ENCODE measurements around the gene DYNAP. TPM values are rescaled to one million over a fixed set of nuclear protein-coding genes. Genes with fewer than 3 reads are reported as not detected.

The DYNAP gene
- total RNA-seq, 1 donor from 2014 or later, result not detected

- no peak for DNase-seq (ENCODE audit: low spot score)
- Mint-ChIP-seq H3K4me1 (ENCODE audit: low read depth) (no peaks in the 10 kb centered on the region), H3K4me3 (ENCODE audit: unreplicated experiment) (no peak overlapping the region), H3K36me3 (ENCODE audit: low read depth) (no peaks in the 10 kb centered on the region), H3K27me3 (ENCODE audit: low read depth) (peaks cover 3% of the 10 kb centered on the region), H3K27ac (ENCODE audit: unreplicated experiment) (no peak overlapping the region), H3K9me3 (ENCODE audit: low read depth) (no peaks in the 10 kb centered on the region)
- TF ChIP-seq, protein P1, sequence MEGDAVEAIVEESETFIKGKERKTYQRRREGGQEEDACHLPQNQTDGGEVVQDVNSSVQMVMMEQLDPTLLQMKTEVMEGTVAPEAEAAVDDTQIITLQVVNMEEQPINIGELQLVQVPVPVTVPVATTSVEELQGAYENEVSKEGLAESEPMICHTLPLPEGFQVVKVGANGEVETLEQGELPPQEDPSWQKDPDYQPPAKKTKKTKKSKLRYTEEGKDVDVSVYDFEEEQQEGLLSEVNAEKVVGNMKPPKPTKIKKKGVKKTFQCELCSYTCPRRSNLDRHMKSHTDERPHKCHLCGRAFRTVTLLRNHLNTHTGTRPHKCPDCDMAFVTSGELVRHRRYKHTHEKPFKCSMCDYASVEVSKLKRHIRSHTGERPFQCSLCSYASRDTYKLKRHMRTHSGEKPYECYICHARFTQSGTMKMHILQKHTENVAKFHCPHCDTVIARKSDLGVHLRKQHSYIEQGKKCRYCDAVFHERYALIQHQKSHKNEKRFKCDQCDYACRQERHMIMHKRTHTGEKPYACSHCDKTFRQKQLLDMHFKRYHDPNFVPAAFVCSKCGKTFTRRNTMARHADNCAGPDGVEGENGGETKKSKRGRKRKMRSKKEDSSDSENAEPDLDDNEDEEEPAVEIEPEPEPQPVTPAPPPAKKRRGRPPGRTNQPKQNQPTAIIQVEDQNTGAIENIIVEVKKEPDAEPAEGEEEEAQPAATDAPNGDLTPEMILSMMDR (IDR thresholded peaks at IDR 0.05), result peak; percentile 85
Observed at GRCh38 chr18:54558609-54559585, 32.1 kb upstream of the DYNAP start.

DNA sequence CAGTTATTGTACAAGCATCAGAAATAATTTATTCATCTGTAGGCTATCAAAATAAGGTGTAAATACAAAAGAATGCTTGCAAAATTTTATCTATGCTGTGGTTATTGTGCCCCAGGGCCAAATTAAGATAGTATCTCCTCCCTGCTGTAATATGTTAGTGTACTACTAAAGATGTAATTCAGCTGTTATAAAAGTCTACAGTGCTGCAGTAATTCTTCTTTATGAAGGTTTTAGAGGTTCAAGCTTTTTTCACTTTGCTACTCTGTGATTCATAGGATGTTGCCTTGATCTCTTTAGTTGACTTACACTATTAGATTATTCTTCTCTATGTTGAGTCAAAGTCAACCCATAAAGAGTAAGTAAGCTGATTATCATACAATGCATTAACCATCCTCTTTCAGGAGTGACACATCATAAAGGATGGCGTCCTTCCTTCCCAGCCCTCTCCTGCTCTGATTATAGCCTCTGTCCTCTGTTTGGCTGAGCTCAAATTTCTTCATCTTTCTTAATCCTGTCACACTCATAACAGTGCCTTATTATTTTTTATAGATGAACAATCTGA is 29.3 kb upstream of the DYNAP start:
- Mint-ChIP-seq H3K4me3 (ENCODE audit: unreplicated experiment) (no peak overlapping the region), H3K27ac (ENCODE audit: unreplicated experiment) (no peak overlapping the region), H3K27me3 (ENCODE audit: low read depth) (peaks cover 3% of the 10 kb centered on the region), H3K9me3 (ENCODE audit: low read depth) (no peaks in the 10 kb centered on the region), H3K4me1 (ENCODE audit: low read depth) (no peaks in the 10 kb centered on the region), H3K36me3 (ENCODE audit: low read depth) (no peaks in the 10 kb centered on the region)
- no peak for DNase-seq (ENCODE audit: low spot score)
- TF ChIP-seq, protein P1 (IDR thresholded peaks at IDR 0.05), result no peak

DNA sequence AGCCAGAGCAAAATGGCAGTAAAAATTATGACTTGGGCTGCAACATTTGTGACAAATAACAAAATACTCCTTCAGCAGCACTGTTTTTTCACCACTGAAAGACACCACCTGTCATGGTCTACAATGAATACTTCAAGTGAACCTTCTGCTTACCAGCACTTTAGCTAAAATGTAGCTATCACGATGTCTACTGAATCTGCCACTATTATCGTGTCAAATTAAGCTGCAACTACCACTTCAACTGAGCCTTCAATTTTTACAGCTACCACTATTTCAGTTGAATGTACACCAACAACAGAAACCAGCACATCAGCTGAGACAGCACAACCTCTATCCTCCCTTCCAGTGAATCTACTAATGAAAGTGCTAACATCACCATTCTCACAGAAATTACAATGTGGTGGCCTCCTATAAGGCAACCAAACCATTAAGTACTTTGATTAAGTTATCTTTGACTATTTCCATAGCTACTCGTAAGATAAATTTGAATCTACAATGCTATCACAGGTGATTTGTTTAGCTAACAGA is 10.8 kb upstream of the DYNAP start:
- TF ChIP-seq, protein P1 (IDR thresholded peaks at IDR 0.05), result no peak
- Mint-ChIP-seq H3K9me3 (ENCODE audit: low read depth) (no peaks in the 10 kb centered on the region), H3K4me3 (ENCODE audit: unreplicated experiment) (no peak overlapping the region), H3K36me3 (ENCODE audit: low read depth) (no peaks in the 10 kb centered on the region), H3K27me3 (ENCODE audit: low read depth) (peaks cover 12% of the 10 kb centered on the region), H3K4me1 (ENCODE audit: low read depth) (no peaks in the 10 kb centered on the region), H3K27ac (ENCODE audit: unreplicated experiment) (no peak overlapping the region)
- DNase-seq (ENCODE audit: low spot score), result no peak

- TF ChIP-seq, protein P1 (IDR thresholded peaks at IDR 0.05), result no peak
- peaks cover 23% of the 10 kb centered on the region for H3K27me3 Mint-ChIP-seq (ENCODE audit: low read depth)
- H3K4me1 Mint-ChIP-seq (ENCODE audit: low read depth), result no peaks in the 10 kb centered on the region
- no peaks in the 10 kb centered on the region for H3K9me3 Mint-ChIP-seq (ENCODE audit: low read depth)
- H3K4me3 Mint-ChIP-seq (ENCODE audit: unreplicated experiment), result no peak overlapping the region
- no peaks in the 10 kb centered on the region for H3K36me3 Mint-ChIP-seq (ENCODE audit: low read depth)
- no peak overlapping the region for H3K27ac Mint-ChIP-seq (ENCODE audit: unreplicated experiment)
- DNase-seq (ENCODE audit: low spot score), result no peak
Observed at GRCh38 chr18:54584065-54584464, 7.0 kb upstream of the DYNAP start.

DNA sequence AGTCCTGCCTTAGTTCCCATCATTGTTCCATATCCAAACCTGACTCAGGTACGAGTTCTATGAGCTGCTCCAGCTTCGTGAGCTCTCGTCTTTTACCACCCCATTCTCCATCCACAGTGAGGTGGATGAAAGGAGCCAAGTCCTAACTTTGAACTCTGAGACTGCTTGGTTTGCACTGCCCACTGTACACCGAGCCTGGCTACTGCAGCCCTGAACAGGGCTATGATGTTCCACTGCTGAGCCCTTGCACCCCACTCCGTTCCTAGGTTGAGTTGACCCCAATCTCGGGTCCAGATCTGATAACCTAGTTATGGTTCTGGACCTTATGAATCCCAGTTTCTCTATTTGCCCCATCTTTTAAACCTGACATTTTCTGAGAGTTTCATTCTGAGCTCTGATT is 5.3 kb upstream of the DYNAP start:
- TF ChIP-seq, protein P1 (IDR thresholded peaks at IDR 0.05), result no peak
- Mint-ChIP-seq H3K4me3 (ENCODE audit: unreplicated experiment) (no peak overlapping the region), H3K36me3 (ENCODE audit: low read depth) (no peaks in the 10 kb centered on the region), H3K9me3 (ENCODE audit: low read depth) (no peaks in the 10 kb centered on the region), H3K4me1 (ENCODE audit: low read depth) (no peaks in the 10 kb centered on the region), H3K27me3 (ENCODE audit: low read depth) (peaks cover 31% of the 10 kb centered on the region), H3K27ac (ENCODE audit: unreplicated experiment) (no peak overlapping the region)
- no peak for DNase-seq (ENCODE audit: low spot score)
